ENCODE measurements around the gene ISG15. TPM values are rescaled to one million over a fixed set of nuclear protein-coding genes. Genes with fewer than 3 reads are reported as not detected.

The ISG15 gene
- total and polyA plus RNA-seq, 10 donors, result 23.3 to 230 (median 58.8) TPM

DNA sequence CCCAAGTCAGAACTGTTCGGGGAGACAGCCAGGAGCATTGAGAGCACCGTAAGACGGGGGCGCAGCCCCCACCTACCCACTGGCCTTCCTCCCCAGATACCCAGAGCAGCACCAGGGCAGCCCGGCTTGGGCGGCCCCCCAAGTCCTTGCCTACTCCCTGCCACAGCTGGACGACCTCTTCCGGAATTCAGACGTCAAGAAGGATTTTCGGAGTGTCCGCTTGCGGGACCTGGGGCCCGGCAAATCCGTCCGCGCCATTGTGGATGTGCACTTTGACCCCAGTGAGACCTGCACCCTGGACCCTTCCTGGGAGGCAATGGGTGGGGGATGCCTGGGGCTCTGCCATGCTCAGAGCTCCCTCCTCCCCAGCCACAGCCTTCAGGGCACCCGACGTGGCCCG lies 34.1 kb downstream of the ISG15 start:
- Histone ChIP-seq H3K36me3 (peaks cover 0 to 58% (median 3%) of the 10 kb centered on the region in 6 donors), H3K4me3 (no peak overlapping the region), H3K9me3 (peaks cover 0 to 3% (median 0%) of the 10 kb centered on the region in 8 donors), H3K4me1 (no peaks in the 10 kb centered on the region), H3K27me3 (replicated peaks in 1 of 7) (no peaks in the 10 kb centered on the region), H3K27ac (no peak overlapping the region)
- WGBS, 5 donors, result 86 to 94% (median 93%) methylated on average over 6 to 19 of the region's 19 CpGs
- no peak for TF ChIP-seq POLR2A (IDR thresholded peaks at IDR 0.05)
- TF ChIP-seq, protein P1, sequence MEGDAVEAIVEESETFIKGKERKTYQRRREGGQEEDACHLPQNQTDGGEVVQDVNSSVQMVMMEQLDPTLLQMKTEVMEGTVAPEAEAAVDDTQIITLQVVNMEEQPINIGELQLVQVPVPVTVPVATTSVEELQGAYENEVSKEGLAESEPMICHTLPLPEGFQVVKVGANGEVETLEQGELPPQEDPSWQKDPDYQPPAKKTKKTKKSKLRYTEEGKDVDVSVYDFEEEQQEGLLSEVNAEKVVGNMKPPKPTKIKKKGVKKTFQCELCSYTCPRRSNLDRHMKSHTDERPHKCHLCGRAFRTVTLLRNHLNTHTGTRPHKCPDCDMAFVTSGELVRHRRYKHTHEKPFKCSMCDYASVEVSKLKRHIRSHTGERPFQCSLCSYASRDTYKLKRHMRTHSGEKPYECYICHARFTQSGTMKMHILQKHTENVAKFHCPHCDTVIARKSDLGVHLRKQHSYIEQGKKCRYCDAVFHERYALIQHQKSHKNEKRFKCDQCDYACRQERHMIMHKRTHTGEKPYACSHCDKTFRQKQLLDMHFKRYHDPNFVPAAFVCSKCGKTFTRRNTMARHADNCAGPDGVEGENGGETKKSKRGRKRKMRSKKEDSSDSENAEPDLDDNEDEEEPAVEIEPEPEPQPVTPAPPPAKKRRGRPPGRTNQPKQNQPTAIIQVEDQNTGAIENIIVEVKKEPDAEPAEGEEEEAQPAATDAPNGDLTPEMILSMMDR (IDR thresholded peaks at IDR 0.05 in 8 of 11, conservative IDR thresholded peaks at IDR 0.05 in 3 of 11), result no peak
- no peak for TF ChIP-seq POLR2AphosphoS5 (IDR thresholded peaks at IDR 0.05)
- intact Hi-C loops (cut with DNase I; ENCODE audit: low total_unique reads), result no loop called here
- DNase-seq, result no peak

GRCh38 chr1:1047963-1048362 lies 34.7 kb downstream of the ISG15 start:
- H3K27ac ChIP-seq, result no peak overlapping the region
- H3K36me3 ChIP-seq, result peaks cover 0 to 58% (median 3%) of the 10 kb centered on the region in 6 donors
- no peak for DNase-seq
- intact Hi-C loops (cut with DNase I; ENCODE audit: low total_unique reads), result no loop called here
- H3K4me3 ChIP-seq, result no peak overlapping the region
- H3K9me3 ChIP-seq, result peaks cover 0 to under 1% (median 0%) of the 10 kb centered on the region in 8 donors
- H3K27me3 ChIP-seq (replicated peaks in 1 of 7), result no peaks in the 10 kb centered on the region
- TF ChIP-seq, protein P1 (IDR thresholded peaks at IDR 0.05 in 8 of 11, conservative IDR thresholded peaks at IDR 0.05 in 3 of 11), result no peak
- TF ChIP-seq POLR2A (IDR thresholded peaks at IDR 0.05) (no peak), POLR2AphosphoS5 (IDR thresholded peaks at IDR 0.05) (no peak)
- 86 to 96% (median 89%) methylated on average over 9 to 25 of the region's 25 CpGs for WGBS, 5 donors
- no peaks in the 10 kb centered on the region for H3K4me1 ChIP-seq

GRCh38 chr1:1048765-1049164 lies 35.5 kb downstream of the ISG15 start:
- TF ChIP-seq, protein P1 (IDR thresholded peaks at IDR 0.05 in 8 of 11, conservative IDR thresholded peaks at IDR 0.05 in 3 of 11), result no peak
- TF ChIP-seq POLR2AphosphoS5 (IDR thresholded peaks at IDR 0.05) (no peak), POLR2A (IDR thresholded peaks at IDR 0.05) (no peak)
- Histone ChIP-seq H3K27me3 (replicated peaks in 1 of 7) (no peaks in the 10 kb centered on the region), H3K4me3 (no peak overlapping the region), H3K27ac (no peak overlapping the region), H3K36me3 (peaks cover 0 to 55% (median 3%) of the 10 kb centered on the region in 6 donors), H3K4me1 (no peaks in the 10 kb centered on the region), H3K9me3 (no peaks in the 10 kb centered on the region)
- WGBS, 5 donors, result 89 to 96% (median 91%) methylated on average over 19 to 26 of the region's 28 CpGs
- no peak for DNase-seq
- intact Hi-C loops (cut with DNase I; ENCODE audit: low total_unique reads), result no loop called here

- Histone ChIP-seq H3K27ac (no peak overlapping the region), H3K4me3 (no peak overlapping the region), H3K9me3 (no peaks in the 10 kb centered on the region), H3K4me1 (no peaks in the 10 kb centered on the region), H3K27me3 (replicated peaks in 1 of 7) (no peaks in the 10 kb centered on the region), H3K36me3 (peaks cover 0 to 53% (median 3%) of the 10 kb centered on the region in 6 donors)
- TF ChIP-seq POLR2AphosphoS5 (IDR thresholded peaks at IDR 0.05) (no peak), POLR2A (IDR thresholded peaks at IDR 0.05) (no peak)
- TF ChIP-seq, protein P1 (IDR thresholded peaks at IDR 0.05 in 8 of 11, conservative IDR thresholded peaks at IDR 0.05 in 3 of 11), result no peak
- WGBS, 5 donors, result 85 to 94% (median 91%) methylated on average over 13 to 57 of the region's 57 CpGs
- DNase-seq, result no peak
- intact Hi-C loops (cut with DNase I; ENCODE audit: low total_unique reads), result no loop called here
Observed at GRCh38 chr1:1049318-1050165, 36.2 kb downstream of the ISG15 start.
